GM10248 (cell line): ENCODE measurements around the gene GOLGA1.
A peak's percentile ranks its signal among the peaks of the same experiment; 100 is the strongest.

ENCODE experiments used
- CTCF ChIA-PET: fragments of 300-600 bp; sonication (Branson Sonifier 250); formaldehyde crosslinking; extraction: SDS; loops from one replicate; lab custom pipeline; 2021; ENCODE audit warnings: antibody characterized with exemption; lab: Yijun Ruan, JAX
- POLR2A ChIA-PET: fragments of 350-650 bp; sonication (Branson Sonifier 250); formaldehyde crosslinking; extraction: SDS; loops from one replicate; lab custom pipeline; 2020; ENCODE audit warnings: antibody characterized with exemption; lab: Yijun Ruan, JAX
- DNase-seq: peaks from one replicate; pipeline ENCODE4 v3.0.0; 2012; ENCODE audit errors: extremely low spot score
- TF ChIP-seq, protein P1 (sequence below): IDR thresholded peaks from 2 replicates; pipeline ENCODE4 v1.5.1; 2012; ENCODE audit warnings: mild to moderate bottlenecking, low read depth; ENCODE audit errors: extremely low read depth, missing control alignments, control extremely low read depth

GOLGA1 gene

DNA sequence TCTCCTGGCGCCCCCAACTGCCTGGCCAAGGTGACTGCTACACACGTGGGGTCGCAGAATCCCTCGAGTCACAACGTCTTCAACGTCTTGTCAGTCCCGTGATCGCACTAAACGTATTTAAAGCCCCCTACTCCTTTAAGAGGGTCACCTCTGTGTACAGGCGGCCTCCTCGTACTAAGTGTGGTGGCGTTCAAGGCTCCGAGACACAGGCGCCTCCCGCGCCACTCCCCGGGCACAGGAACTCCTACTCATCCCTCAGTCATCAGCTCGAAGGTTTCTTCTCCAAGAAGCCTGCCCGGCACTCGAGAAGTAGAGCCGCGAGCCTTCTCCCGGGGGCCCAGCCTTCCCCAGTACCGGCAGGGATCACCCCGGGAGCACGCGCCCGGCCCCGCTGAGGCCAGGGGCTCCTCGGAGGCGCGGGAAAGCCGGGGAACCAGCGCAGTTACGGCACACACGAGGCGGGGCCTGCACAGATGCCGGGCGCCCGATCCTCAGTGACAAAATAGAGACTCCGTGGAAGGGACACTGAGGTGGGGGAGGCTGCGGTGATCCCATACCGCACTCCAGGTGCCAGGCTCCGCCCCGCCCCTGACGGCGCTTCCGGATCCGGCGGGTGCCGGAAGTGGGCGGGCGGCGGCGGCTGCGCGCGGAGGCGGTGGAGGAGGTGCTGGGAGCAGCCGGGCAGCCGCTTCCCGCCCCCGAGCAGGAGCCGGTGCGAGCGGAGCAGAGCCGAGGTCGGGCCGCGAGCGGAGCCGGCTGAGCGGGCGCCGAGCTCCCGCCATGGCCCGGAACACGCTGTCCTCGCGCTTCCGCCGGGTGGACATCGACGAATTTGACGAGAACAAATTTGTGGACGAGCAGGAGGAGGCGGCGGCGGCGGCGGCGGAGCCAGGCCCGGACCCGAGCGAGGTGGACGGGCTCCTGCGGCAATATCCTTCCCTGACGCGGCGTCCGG, 72.1 kb downstream of the GOLGA1 start:
- DNase-seq = peak; percentile 94
- ChIA-PET POLR2A (interaction anchor here (1.7 kb wide), 1 partner anchor 9 kb away, joined by 4 read pairs; no protein-coding TSS in a partner anchor), CTCF (interaction anchor here (1.2 to 16.6 kb wide), 2 partner anchors 17 to 92 kb away, joined by 3 to 173 read pairs; partner anchors contain the start of genes OLFML2A and WDR38)
- TF ChIP-seq, protein P1, sequence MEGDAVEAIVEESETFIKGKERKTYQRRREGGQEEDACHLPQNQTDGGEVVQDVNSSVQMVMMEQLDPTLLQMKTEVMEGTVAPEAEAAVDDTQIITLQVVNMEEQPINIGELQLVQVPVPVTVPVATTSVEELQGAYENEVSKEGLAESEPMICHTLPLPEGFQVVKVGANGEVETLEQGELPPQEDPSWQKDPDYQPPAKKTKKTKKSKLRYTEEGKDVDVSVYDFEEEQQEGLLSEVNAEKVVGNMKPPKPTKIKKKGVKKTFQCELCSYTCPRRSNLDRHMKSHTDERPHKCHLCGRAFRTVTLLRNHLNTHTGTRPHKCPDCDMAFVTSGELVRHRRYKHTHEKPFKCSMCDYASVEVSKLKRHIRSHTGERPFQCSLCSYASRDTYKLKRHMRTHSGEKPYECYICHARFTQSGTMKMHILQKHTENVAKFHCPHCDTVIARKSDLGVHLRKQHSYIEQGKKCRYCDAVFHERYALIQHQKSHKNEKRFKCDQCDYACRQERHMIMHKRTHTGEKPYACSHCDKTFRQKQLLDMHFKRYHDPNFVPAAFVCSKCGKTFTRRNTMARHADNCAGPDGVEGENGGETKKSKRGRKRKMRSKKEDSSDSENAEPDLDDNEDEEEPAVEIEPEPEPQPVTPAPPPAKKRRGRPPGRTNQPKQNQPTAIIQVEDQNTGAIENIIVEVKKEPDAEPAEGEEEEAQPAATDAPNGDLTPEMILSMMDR = peak; percentile 64

DNA sequence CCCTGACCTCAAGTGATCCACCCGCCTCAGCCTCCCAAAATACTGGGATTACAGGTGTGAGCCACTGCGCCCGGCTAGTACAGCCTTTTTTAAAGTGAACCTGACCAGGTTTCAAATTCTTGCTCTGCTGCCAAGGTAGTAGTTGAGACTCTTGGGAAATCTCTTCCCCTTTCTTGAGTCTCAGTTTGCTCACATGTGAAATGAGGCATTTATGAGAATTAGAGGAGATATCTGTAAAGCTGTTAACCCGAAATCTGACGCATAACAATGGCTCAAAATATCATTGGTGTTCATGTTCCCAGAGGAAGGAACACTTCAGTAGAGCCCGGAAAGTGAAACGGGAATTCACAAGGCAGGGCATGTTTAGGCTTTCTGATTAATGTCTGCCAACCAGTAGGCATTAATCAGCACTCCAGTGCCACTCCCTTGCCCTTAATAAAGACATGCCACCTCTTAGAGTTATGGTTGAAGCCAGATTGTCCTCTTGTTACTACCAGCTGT, 77.5 kb downstream of the GOLGA1 start:
- POLR2A ChIA-PET = no interaction called here
- CTCF ChIA-PET = interaction anchor here (1.1 to 26.0 kb wide), 5 partner anchors 11 to 280 kb away, joined by 3 to 814 read pairs (median 4); partner anchors contain the start of genes NR6A1, OLFML2A, SCAI and WDR38
- DNase-seq = no peak
- TF ChIP-seq, protein P1 = no peak

DNA sequence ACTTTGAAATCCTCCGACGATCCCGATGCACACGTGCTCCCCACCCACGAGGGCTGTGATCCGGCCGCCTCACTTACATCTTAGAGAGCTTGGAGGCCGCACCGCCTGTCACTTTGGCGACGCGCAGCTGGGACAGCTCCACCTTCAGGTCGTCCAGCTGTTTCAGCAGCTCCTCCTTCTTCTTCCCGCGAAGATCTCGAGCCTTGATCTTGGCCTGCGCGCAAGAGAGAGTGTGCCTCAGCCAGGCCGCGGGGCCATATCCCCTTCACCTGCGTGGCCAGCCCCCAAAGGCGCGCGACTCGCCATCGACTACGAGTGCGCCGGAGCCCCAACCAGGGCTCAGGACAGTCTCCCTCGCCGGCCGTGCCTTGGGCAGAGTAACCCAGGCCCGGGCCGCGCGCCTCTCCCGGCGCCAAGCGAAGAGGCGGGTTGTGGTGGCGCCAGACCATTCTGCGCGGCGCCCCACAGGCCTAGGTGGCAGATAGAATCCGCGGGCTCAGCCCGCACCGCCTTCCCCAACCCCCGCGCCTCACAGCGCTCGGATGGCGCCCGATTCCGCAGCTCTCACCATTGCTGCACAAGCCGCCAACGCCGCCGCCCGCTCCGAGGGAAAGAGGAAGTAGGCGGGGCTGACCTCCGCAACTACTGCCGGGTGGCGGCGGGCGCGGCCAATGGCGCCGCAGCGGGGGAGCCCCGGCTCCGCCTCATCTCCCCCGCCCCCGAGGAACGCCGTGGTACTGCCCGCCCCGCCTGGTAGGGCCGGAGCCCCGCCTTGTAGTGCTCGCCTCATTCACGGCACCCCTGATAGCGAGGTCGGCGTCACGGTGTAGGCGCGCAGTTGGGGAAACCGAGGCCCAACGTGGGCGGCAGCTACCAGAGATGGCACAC, 79.3 kb downstream of the GOLGA1 start, which contains the start of the genes ARPC5L and RPL35:
TSS of gene ARPC5L (plus strand) at position 789 of the 888 bp plus-strand sequence. CDS start 7,161 bp downstream, outside the sequence.
TSS of gene RPL35 (minus strand) at position 616 of the 888 bp plus-strand sequence. CDS start at position 571, 45 bp downstream.
- TF ChIP-seq, protein P1 = no peak
- ChIA-PET CTCF (interaction anchor here (0.6 to 26.0 kb wide), 7 partner anchors 9 to 282 kb away, joined by 3 to 814 read pairs (median 4); partner anchors contain the start of genes NR6A1, OLFML2A, SCAI and WDR38), POLR2A (interaction anchor here (0.6 to 1.9 kb wide), 11 partner anchors 8 to 407 kb away, joined by 3 to 17 read pairs (median 5); partner anchors contain the start of gene WDR38)
- DNase-seq = peak; percentile 99

- TF ChIP-seq, protein P1 = no peak
- CTCF ChIA-PET = interaction anchor here (0.6 to 26.0 kb wide), 6 partner anchors 9 to 87 kb away, joined by 3 to 814 read pairs (median 8); partner anchors contain the start of genes NR6A1, OLFML2A and WDR38
- POLR2A ChIA-PET = interaction anchor here (0.6 to 1.9 kb wide), 5 partner anchors 18 to 408 kb away, joined by 4 to 15 read pairs (median 4); no protein-coding TSS in a partner anchor
- DNase-seq = no peak
These were observed 80.1 kb downstream of the GOLGA1 start for GRCh38 chr9:124860582-124861341.

DNA sequence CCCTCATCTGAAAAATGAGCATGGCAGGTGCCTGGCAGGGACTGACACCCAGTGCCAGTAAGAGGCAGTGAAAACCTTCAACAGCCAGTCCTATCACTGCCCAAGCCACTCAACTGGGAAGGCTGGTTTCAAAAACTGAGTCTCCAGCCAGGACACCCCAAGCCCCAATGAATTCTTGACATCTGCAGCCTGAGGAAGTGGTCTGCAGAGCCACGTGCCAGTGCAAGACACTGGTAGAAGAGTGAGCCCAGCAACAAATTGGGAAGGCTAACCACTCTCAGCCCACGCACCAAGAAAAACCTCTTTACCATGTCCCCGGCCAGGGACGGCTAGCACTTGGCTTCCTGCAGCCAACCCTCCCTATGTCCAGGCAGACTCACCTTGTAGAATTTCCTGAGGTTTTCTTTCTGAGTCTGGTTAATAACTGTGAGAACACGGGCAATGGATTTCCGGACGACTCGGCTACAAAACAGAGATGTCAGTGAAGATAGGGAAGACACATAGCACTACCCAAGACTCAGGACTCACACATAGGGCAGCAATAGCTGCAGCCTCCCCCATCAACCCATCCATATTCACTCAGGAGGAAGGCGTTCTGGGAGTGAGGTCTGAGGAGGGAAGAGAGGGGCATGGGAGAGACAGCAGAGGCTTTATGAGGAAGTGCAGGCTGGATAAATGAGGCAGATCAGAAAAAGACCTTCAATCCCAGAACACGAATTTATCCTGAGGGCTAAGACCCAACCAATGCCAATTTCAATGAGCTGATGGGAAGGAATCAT, 80.9 kb downstream of the GOLGA1 start:
- TF ChIP-seq, protein P1 = no peak
- DNase-seq = no peak
- ChIA-PET POLR2A (interaction anchor here (1.9 kb wide), 1 partner anchor 18 kb away, joined by 4 read pairs; no protein-coding TSS in a partner anchor), CTCF (interaction anchor here (1.7 to 26.0 kb wide), 3 partner anchors 8 to 86 kb away, joined by 4 to 814 read pairs (median 173); partner anchors contain the start of genes NR6A1, OLFML2A and WDR38)
